HEK293 (cell line): Measurements from ENCODE around the gene ERI3.
A peak's percentile ranks its signal among the peaks of the same experiment; 100 is the strongest.

Experiments used
- CTCF ChIA-PET: fragments of 350-600 bp; formaldehyde crosslinking; extraction: SDS; loops from one replicate; lab custom pipeline; 2021; ENCODE audit warnings: antibody characterized with exemption; lab: Yijun Ruan, JAX
- POLR2A ChIA-PET: fragments of 300-600 bp; formaldehyde crosslinking; extraction: SDS; loops from one replicate; lab custom pipeline; 2020; ENCODE audit warnings: antibody characterized with exemption, inconsistent platforms; lab: Yijun Ruan, JAX
- H3K27ac ChIP-seq: fragments of 200-500 bp; sonication (Bioruptor generic); 2 replicates; pipeline ENCODE4 v1.5.1; 2014; ENCODE audit warnings: low read depth, low read length, control low read depth, inconsistent platforms; ENCODE audit errors: extremely low read depth
- H3K36me3 ChIP-seq, 2 experiments: fragments of 200-500 bp in 1 of 2; sonication (Bioruptor generic) in 1 of 2; 1 replicate in 1 of 2; 2 replicates in 1 of 2; pipeline ENCODE4 v1.5.1; 2014 to 2017; ENCODE audit warnings: inconsistent platforms in 2 of 2, low read length in 2 of 2; ENCODE audit not compliant: control insufficient read depth in 2 of 2, insufficient read depth in 1 of 2
- H3K4me1 ChIP-seq: fragments of 200-500 bp; sonication (Bioruptor generic); 2 replicates; pipeline ENCODE4 v1.5.1; 2014; ENCODE audit warnings: mild to moderate bottlenecking, low read length, inconsistent platforms; ENCODE audit not compliant: control insufficient read depth, insufficient read depth
- H3K4me3 ChIP-seq: 2 replicates; pipeline ENCODE4 v1.5.1; 2011; ENCODE audit warnings: low read depth, mild to moderate bottlenecking, control low read depth, low read length, moderate library complexity
- H3K9me3 ChIP-seq: fragments of 200-500 bp; sonication (Bioruptor generic); 2 replicates; pipeline ENCODE4 v1.5.1; 2014; ENCODE audit warnings: low read depth, low read length, inconsistent platforms; ENCODE audit not compliant: control insufficient read depth, insufficient read depth
- ELK4 ChIP-seq: IDR thresholded peaks from 2 replicates; pipeline ENCODE4 v1.6.1; 2011; ENCODE audit warnings: mild to moderate bottlenecking, low read depth, low read length, borderline replicate concordance
- GLIS2 ChIP-seq: fragments of 450-650 bp; formaldehyde crosslinking; IDR thresholded peaks from 2 replicates; pipeline ENCODE4 v1.5.1; 2016; ENCODE audit warnings: missing biosample characterization, missing genetic modification characterization
- INSM2 ChIP-seq: fragments of 450-650 bp; formaldehyde crosslinking; IDR thresholded peaks from 2 replicates; pipeline ENCODE4 v1.5.1; 2016; ENCODE audit warnings: missing biosample characterization, missing genetic modification characterization
- KLF16 ChIP-seq: fragments of 450-650 bp; formaldehyde crosslinking; IDR thresholded peaks from 2 replicates; pipeline ENCODE4 v1.5.1; 2017; ENCODE audit warnings: missing biosample characterization, missing genetic modification characterization
- OSR2 ChIP-seq: fragments of 450-650 bp; formaldehyde crosslinking; IDR thresholded peaks from 2 replicates; pipeline ENCODE4 v1.5.1; 2016; ENCODE audit warnings: missing biosample characterization, missing genetic modification characterization
- PATZ1 ChIP-seq: fragments of 450-650 bp; formaldehyde crosslinking; IDR thresholded peaks from 2 replicates; pipeline ENCODE4 v1.5.1; 2016; ENCODE audit warnings: missing biosample characterization, missing genetic modification characterization
- TCF7L2 ChIP-seq: IDR thresholded peaks from 2 replicates; pipeline ENCODE4 v1.6.1; 2011; ENCODE audit warnings: low read depth, mild to moderate bottlenecking, inconsistent platforms, low read length, moderate library complexity, borderline replicate concordance
- ZBTB1 ChIP-seq: fragments of 450-650 bp; formaldehyde crosslinking; IDR thresholded peaks from 2 replicates; pipeline ENCODE4 v1.5.1; 2016; ENCODE audit warnings: missing biosample characterization, missing genetic modification characterization
- ZBTB10 ChIP-seq: fragments of 450-650 bp; formaldehyde crosslinking; IDR thresholded peaks from 2 replicates; pipeline ENCODE4 v1.5.1; 2016; ENCODE audit warnings: missing biosample characterization, missing genetic modification characterization
- ZBTB21 ChIP-seq: fragments of 450-650 bp; formaldehyde crosslinking; IDR thresholded peaks from 2 replicates; pipeline ENCODE4 v1.5.1; 2017; ENCODE audit warnings: missing biosample characterization, missing genetic modification characterization
- ZNF2 ChIP-seq: fragments of 450-650 bp; formaldehyde crosslinking; IDR thresholded peaks from 2 replicates; pipeline ENCODE4 v1.5.1; 2016; ENCODE audit warnings: missing biosample characterization, missing genetic modification characterization
- ZNF239 ChIP-seq: fragments of 450-650 bp; formaldehyde crosslinking; IDR thresholded peaks from 2 replicates; pipeline ENCODE4 v1.5.1; 2016; ENCODE audit warnings: missing biosample characterization, missing genetic modification characterization
- ZNF404 ChIP-seq: fragments of 450-650 bp; formaldehyde crosslinking; IDR thresholded peaks from 2 replicates; pipeline ENCODE4 v1.5.1; 2017; ENCODE audit warnings: missing biosample characterization, missing genetic modification characterization
- ZNF501 ChIP-seq: fragments of 450-650 bp; formaldehyde crosslinking; IDR thresholded peaks from 2 replicates; pipeline ENCODE4 v1.5.1; 2016; ENCODE audit warnings: missing biosample characterization, missing genetic modification characterization
- ZNF513 ChIP-seq: fragments of 450-650 bp; IDR thresholded peaks from 2 replicates; pipeline ENCODE4 v1.5.1; 2018; ENCODE audit warnings: missing biosample characterization, missing genetic modification characterization
- ZNF561 ChIP-seq: fragments of 450-650 bp; IDR thresholded peaks from 2 replicates; pipeline ENCODE4 v1.5.1; 2018; ENCODE audit warnings: missing biosample characterization, missing genetic modification characterization, borderline replicate concordance
- ZNF600 ChIP-seq: fragments of 450-650 bp; formaldehyde crosslinking; IDR thresholded peaks from 2 replicates; pipeline ENCODE4 v1.5.1; 2016; ENCODE audit warnings: missing biosample characterization, missing genetic modification characterization
- ZNF624 ChIP-seq: fragments of 450-650 bp; formaldehyde crosslinking; IDR thresholded peaks from 2 replicates; pipeline ENCODE4 v1.5.1; 2017; ENCODE audit warnings: missing biosample characterization, missing genetic modification characterization
- ZNF658 ChIP-seq: fragments of 450-650 bp; formaldehyde crosslinking; IDR thresholded peaks from 2 replicates; pipeline ENCODE4; 2016; ENCODE audit warnings: missing biosample characterization, missing genetic modification characterization
- ZNF670 ChIP-seq: fragments of 450-650 bp; formaldehyde crosslinking; IDR thresholded peaks from 2 replicates; pipeline ENCODE4 v1.5.1; 2016; ENCODE audit warnings: missing biosample characterization, missing genetic modification characterization, low read depth
- ZNF76 ChIP-seq: fragments of 450-650 bp; formaldehyde crosslinking; IDR thresholded peaks from 2 replicates; pipeline ENCODE4; 2016; ENCODE audit warnings: low read depth, missing biosample characterization, missing genetic modification characterization, borderline replicate concordance
- ZSCAN30 ChIP-seq: fragments of 450-650 bp; IDR thresholded peaks from 2 replicates; pipeline ENCODE4 v1.5.1; 2018; ENCODE audit warnings: missing biosample characterization, mild to moderate bottlenecking, missing genetic modification characterization, moderate library complexity
- ZSCAN5A ChIP-seq: fragments of 450-650 bp; formaldehyde crosslinking; IDR thresholded peaks from 2 replicates; pipeline ENCODE4 v1.5.1; 2016; ENCODE audit warnings: missing biosample characterization, missing genetic modification characterization

Gene ERI3

GRCh38 chr1:44354840-44355581, at the start of gene ERI3:
ERI3 (minus strand) TSS chr1:44355257; CDS start chr1:44355026, 231 bp downstream.
- POLR2A ChIA-PET: interaction anchor here (0.6 to 1.4 kb wide), 2 partner anchors 8 to 16 kb away, joined by 3 read pairs; no protein-coding TSS in a partner anchor
- CTCF ChIA-PET: interaction anchor here (0.9 kb wide), 1 partner anchor 276 kb away, joined by 3 read pairs; no protein-coding TSS in a partner anchor
- Histone ChIP-seq H3K4me3 (peak within 1 kb of the TSS; percentile 74), H3K4me1 (peaks cover 11% of the 10 kb centered on the region), H3K36me3 (peaks cover 0 to 10% of the 10 kb centered on the region in 2 experiments; a peak in 2 of 3 replicates), H3K27ac (peak within 1 kb of the TSS; percentile 42; the same call in 1 of the 2 replicates), H3K9me3 (no peaks in the 10 kb centered on the region)
- TF ChIP-seq ZNF670 (no peak), ZSCAN5A (tag by site-specific recombination) (no peak), ZNF600 (tag by site-specific recombination) (peak; percentile 87), ZBTB10 (tag by site-specific recombination) (no peak; the same call in 1 of the 2 replicates), OSR2 (tag by site-specific recombination) (no peak), ZNF624 (tag by site-specific recombination) (no peak), TCF7L2 (no peak), ZNF513 (tag by site-specific recombination) (peak; percentile 29; the same call in 1 of the 2 replicates), ZBTB1 (tag by site-specific recombination) (no peak), ZNF501 (no peak), ZNF561 (tag by site-specific recombination) (peak; percentile 90; the same call in 1 of the 2 replicates), ZNF76 (tag by site-specific recombination) (peak; percentile 93), ZNF2 (tag by site-specific recombination) (no peak), INSM2 (no peak), ZSCAN30 (tag by site-specific recombination) (0 out of 2 replicates have a peak, but pooled peaks have one; percentile 52), ELK4 (no peak), KLF16 (tag by site-specific recombination) (peak; percentile 83; the same call in 1 of the 2 replicates), ZNF658 (tag by site-specific recombination) (no peak), ZNF239 (no peak), GLIS2 (peak; percentile 82), PATZ1 (peak; percentile 66), ZBTB21 (no peak), ZNF404 (no peak)
